ENCODE data around the gene PTPN3. TPM values are rescaled to one million over a fixed set of nuclear protein-coding genes. Genes with fewer than 3 reads are reported as not detected.

PTPN3 gene
- total and polyA plus RNA-seq, 10 of the 15 experiments (the other 5 are each of a cell fraction or from before 2014, with no cell fraction given) = 0.18 to 1.3 (median 0.39) TPM

DNA sequence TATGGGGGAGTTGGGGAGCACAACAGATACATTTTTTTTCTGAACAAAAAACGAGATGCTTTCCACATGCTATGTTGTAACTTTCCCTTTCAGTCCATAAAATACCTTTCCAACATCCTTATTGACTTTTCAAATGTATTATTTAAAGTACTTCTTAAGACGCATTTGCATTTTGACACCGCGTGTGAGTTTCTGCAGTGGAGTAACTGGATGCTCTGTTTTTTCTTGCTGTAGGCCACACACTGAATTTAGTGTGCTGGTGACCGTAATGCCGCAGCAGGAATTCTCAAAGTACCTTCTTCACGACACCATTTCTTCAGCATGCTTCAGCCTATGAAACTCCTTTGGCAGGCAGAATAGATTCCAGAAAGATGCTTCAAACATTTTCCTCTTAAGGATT, 163.0 kb downstream of the PTPN3 start:
- intact Hi-C loops (cut with micrococcal nuclease; ENCODE audit: unreplicated experiment) (no loop called here), in situ Hi-C loops (cut with MboI) (no loop called here)
- CTCF ChIA-PET = no interaction called here
- DNase-seq (ENCODE audit: low read depth, low spot score) = no peak
- no peak for ATAC-seq
- H3K79me2 ChIP-seq (ENCODE audit: control insufficient read depth, insufficient read depth, low read length) = no peaks in the 10 kb centered on the region
- no TSS peak for BruUV-seq (replicated peaks)
- RAD21 ChIA-PET (ENCODE audit: unreplicated experiment) = no interaction called here
- no peaks in the 10 kb centered on the region for H3K9me3 ChIP-seq (replicated peaks; ENCODE audit: control insufficient read depth, insufficient read depth, low read length)
- H4K20me1 ChIP-seq (ENCODE audit: control insufficient read depth, insufficient read depth) = no peaks in the 10 kb centered on the region
- TF ChIP-seq MTA2 (IDR thresholded peaks at IDR 0.05; ENCODE audit: low read depth) (no peak), SMARCA5 (IDR thresholded peaks at IDR 0.05) (no peak), NFXL1 (IDR thresholded peaks at IDR 0.05; ENCODE audit: borderline replicate concordance) (no peak)
- H3K9ac ChIP-seq (ENCODE audit: control insufficient read depth, insufficient read depth, low read length) = no peak overlapping the region
- H3K27ac ChIP-seq (ENCODE audit: control insufficient read depth, insufficient read depth) = no peak overlapping the region
- 63% methylated on average over 7 of the region's 7 CpGs for WGBS (ENCODE audit: insufficient coverage, insufficient replicate concordance, low lambda C conversion rate, missing lambda C conversion rate)
- POLR2A ChIA-PET = no interaction called here
- SMC1A ChIA-PET (ENCODE audit: uncharacterized antibody, unreplicated experiment) = no interaction called here
- peaks cover 0 to 3% of the 10 kb centered on the region in 2 experiments; a peak in 2 of 4 replicates for H3K27me3 ChIP-seq (replicated peaks in 1 of 2; ENCODE audit: control insufficient read depth in 2 of 2, insufficient read depth in 2 of 2, low read length in 1 of 2)
- no peaks in the 10 kb centered on the region for H3K36me3 ChIP-seq (ENCODE audit: control insufficient read depth in 2 of 2, insufficient read depth in 2 of 2, low read length in 1 of 2)
- H3K4me3 ChIP-seq = no peak overlapping the region
- H3K4me1 ChIP-seq (ENCODE audit: control insufficient read depth, insufficient read depth, low read length) = no peaks in the 10 kb centered on the region
- no peak overlapping the region for H2AFZ ChIP-seq (ENCODE audit: control insufficient read depth, low read depth, low read length)
- no peak for FAIRE-seq
- H3K4me2 ChIP-seq (ENCODE audit: control insufficient read depth, insufficient read depth) = no peak overlapping the region

DNA sequence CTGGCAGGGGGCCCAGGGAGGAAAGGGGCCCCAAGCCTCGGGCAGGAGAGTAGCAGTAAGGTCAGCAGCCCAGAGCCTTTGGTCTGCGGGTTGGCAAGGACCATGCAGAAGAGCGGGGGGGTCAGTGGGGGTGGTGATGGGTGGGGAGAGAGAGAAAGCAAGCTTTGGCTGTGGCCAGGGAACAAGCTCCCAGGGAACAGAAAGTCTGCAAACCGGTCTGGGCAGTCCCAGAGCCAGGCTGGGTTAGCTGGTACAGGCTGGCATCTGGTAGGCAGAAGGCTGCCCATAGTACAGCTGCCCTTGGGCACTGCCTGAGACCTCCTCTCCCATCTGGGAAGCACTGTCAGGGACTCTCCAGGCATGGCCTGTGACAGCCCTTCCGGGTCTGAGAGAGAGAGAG, 166.8 kb downstream of the PTPN3 start:
- FAIRE-seq (no peak), DNase-seq (ENCODE audit: low read depth, low spot score) (no peak), ATAC-seq (no peak)
- Histone ChIP-seq H3K4me2 (ENCODE audit: control insufficient read depth, insufficient read depth) (no peak overlapping the region), H3K27me3 (replicated peaks in 1 of 2; ENCODE audit: control insufficient read depth in 2 of 2, insufficient read depth in 2 of 2, low read length in 1 of 2) (peaks cover 0 to 3% of the 10 kb centered on the region in 2 experiments; a peak in 2 of 4 replicates), H3K79me2 (ENCODE audit: control insufficient read depth, insufficient read depth, low read length) (no peaks in the 10 kb centered on the region), H4K20me1 (ENCODE audit: control insufficient read depth, insufficient read depth) (no peaks in the 10 kb centered on the region), H2AFZ (ENCODE audit: control insufficient read depth, low read depth, low read length) (no peak overlapping the region), H3K4me3 (no peak overlapping the region), H3K27ac (ENCODE audit: control insufficient read depth, insufficient read depth) (no peak overlapping the region), H3K4me1 (ENCODE audit: control insufficient read depth, insufficient read depth, low read length) (no peaks in the 10 kb centered on the region), H3K36me3 (ENCODE audit: control insufficient read depth in 2 of 2, insufficient read depth in 2 of 2, low read length in 1 of 2) (no peaks in the 10 kb centered on the region), H3K9ac (ENCODE audit: control insufficient read depth, insufficient read depth, low read length) (no peak overlapping the region), H3K9me3 (replicated peaks; ENCODE audit: control insufficient read depth, insufficient read depth, low read length) (no peaks in the 10 kb centered on the region)
- in situ Hi-C loops (cut with MboI) (no loop called here), intact Hi-C loops (cut with micrococcal nuclease; ENCODE audit: unreplicated experiment) (no loop called here)
- no TSS peak for BruUV-seq (replicated peaks)
- 28% methylated on average over 5 of the region's 5 CpGs for WGBS (ENCODE audit: insufficient coverage, insufficient replicate concordance, low lambda C conversion rate, missing lambda C conversion rate)
- ChIA-PET SMC1A (ENCODE audit: uncharacterized antibody, unreplicated experiment) (interaction anchor here (0.5 kb wide), 1 partner anchor 16 kb away, joined by 3 read pairs; no protein-coding TSS in a partner anchor), RAD21 (ENCODE audit: unreplicated experiment) (no interaction called here), POLR2A (no interaction called here), CTCF (no interaction called here)
- TF ChIP-seq WRNIP1 (IDR thresholded peaks at IDR 0.05; ENCODE audit: borderline replicate concordance, low read depth, low read length) (no peak), ZBED1 (IDR thresholded peaks at IDR 0.05; ENCODE audit: borderline replicate concordance) (no peak), BHLHE40 (IDR thresholded peaks at IDR 0.05; ENCODE audit: borderline replicate concordance in 1 of 2, low read depth in 2 of 2, low read length in 1 of 2) (no peak), SPI1 (IDR thresholded peaks at IDR 0.05; ENCODE audit: borderline replicate concordance, insufficient read depth, low read depth, low read length) (no peak), SMAD5 (IDR thresholded peaks at IDR 0.05; ENCODE audit: low read depth) (no peak), RAD21 (IDR thresholded peaks at IDR 0.05; ENCODE audit: insufficient read depth, low read depth, low read length) (no peak)
- TF ChIP-seq, protein P1, sequence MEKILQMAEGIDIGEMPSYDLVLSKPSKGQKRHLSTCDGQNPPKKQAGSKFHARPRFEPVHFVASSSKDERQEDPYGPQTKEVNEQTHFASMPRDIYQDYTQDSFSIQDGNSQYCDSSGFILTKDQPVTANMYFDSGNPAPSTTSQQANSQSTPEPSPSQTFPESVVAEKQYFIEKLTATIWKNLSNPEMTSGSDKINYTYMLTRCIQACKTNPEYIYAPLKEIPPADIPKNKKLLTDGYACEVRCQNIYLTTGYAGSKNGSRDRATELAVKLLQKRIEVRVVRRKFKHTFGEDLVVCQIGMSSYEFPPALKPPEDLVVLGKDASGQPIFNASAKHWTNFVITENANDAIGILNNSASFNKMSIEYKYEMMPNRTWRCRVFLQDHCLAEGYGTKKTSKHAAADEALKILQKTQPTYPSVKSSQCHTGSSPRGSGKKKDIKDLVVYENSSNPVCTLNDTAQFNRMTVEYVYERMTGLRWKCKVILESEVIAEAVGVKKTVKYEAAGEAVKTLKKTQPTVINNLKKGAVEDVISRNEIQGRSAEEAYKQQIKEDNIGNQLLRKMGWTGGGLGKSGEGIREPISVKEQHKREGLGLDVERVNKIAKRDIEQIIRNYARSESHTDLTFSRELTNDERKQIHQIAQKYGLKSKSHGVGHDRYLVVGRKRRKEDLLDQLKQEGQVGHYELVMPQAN (conservative IDR thresholded peaks at IDR 0.05) = no peak

Data from GM12878 (cell line).